OCI-LY3 (cell line): ENCODE data around the gene CAMSAP2.

Experiments
- EZH2phosphoT487 ChIP-seq: fragments of 200-600 bp; shearing (Covaris generic); IDR thresholded peaks from 2 replicates; pipeline ENCODE4 v1.6.1; 2018; ENCODE audit warnings: antibody characterized with exemption, mixed run types, low read depth
- TF ChIP-seq, protein P1 (sequence below): fragments of 200-600, 300-600 bp; sonication (generic); IDR thresholded peaks from 2 replicates; pipeline ENCODE4 v1.5.1; 2014; ENCODE audit warnings: antibody characterized with exemption, low read length, low read depth

GRCh38 chr1:200895443-200895789 is 156.7 kb downstream of the CAMSAP2 start:
- TF ChIP-seq, protein P1, sequence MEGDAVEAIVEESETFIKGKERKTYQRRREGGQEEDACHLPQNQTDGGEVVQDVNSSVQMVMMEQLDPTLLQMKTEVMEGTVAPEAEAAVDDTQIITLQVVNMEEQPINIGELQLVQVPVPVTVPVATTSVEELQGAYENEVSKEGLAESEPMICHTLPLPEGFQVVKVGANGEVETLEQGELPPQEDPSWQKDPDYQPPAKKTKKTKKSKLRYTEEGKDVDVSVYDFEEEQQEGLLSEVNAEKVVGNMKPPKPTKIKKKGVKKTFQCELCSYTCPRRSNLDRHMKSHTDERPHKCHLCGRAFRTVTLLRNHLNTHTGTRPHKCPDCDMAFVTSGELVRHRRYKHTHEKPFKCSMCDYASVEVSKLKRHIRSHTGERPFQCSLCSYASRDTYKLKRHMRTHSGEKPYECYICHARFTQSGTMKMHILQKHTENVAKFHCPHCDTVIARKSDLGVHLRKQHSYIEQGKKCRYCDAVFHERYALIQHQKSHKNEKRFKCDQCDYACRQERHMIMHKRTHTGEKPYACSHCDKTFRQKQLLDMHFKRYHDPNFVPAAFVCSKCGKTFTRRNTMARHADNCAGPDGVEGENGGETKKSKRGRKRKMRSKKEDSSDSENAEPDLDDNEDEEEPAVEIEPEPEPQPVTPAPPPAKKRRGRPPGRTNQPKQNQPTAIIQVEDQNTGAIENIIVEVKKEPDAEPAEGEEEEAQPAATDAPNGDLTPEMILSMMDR = no peak
- TF ChIP-seq EZH2phosphoT487 = no peak
